Stimulated activated CD8-positive, alpha-beta memory T cell treated with anti-CD3 and anti-CD28 coated beads, Interleukin-12 subunit alpha, Interleukin-12 subunit beta, amount 100 ng/mL, for 4 hours (primary cell): ENCODE measurements around the gene PGS1.
"Not testable (repeated sequence)": the region's sequence is repeated elsewhere in the genome, so short reads cannot be mapped to it uniquely, and the experiment has no call there.

Experiments
- DNase-seq: peaks from one replicate; pipeline ENCODE4 v3.0.0-alpha.2; 2020; ENCODE audit warnings: low read depth

The PGS1 gene

GRCh38 chr17:78378225-78379130 lies at the start of gene PGS1:
Gene PGS1, plus strand, starts transcription at chr17:78378649. Its CDS starts 17 bp downstream, at chr17:78378666.
- DNase-seq, result peak; percentile 73

- DNase-seq, result no peak
Observed at GRCh38 chr17:78329263-78330059, 49.0 kb upstream of the PGS1 start.

DNA sequence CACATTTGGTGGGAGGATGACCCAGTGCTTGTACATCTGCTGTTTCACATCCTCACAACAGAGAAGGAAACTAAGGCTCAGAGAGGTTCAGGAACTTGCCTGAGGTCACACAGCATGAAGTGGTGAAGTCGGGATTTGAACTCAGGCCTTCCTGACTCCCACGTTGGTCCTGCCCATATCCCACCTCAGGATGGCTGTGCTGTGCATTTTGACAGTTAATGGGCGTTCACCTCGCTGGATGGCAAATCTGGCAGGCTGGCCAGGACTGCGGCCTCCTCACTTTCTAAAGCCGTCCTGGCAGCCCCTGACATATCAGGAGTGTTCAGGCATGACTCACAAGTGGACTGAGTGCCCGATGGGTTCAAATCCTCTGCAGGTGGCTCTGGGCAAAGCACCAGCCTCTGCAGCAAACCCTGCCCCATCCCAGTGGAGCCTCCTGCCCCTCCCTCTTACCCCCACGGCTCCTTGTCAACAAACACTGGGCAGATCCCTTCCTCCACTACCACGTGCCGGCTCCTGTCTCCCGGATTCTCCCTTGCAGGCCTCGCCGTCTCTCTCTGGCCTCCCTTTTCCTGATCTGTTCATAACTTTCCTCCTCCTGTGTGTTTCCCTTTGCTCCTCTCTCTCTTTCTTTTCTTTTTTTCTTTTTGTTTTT lies 47.8 kb upstream of the PGS1 start:
- DNase-seq, result no peak

GRCh38 chr17:78331355-78331754 lies 47.1 kb upstream of the PGS1 start:
- DNase-seq, result not testable (repeated sequence)

GRCh38 chr17:78332991-78333390 lies 45.5 kb upstream of the PGS1 start:
- DNase-seq, result no peak

DNA sequence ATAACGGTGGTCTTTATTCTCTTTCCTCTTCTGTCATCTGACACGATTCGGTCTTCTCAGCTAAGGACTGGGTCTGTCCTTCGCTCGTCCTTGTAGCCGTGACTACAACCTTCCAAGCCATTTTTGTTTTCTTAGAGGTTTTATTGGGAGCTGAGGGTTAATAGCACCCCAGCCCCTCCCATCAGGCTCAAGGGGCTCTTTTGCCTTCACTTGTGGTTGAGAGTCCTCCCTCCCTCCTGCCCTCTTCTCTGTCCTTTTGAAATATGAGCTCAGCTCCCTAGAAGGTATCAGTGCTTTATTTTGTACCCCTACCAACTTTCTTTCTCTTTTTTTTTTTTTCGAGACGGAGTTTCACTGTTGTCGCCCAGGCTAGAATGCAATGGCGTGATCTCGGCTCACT lies 43.2 kb upstream of the PGS1 start:
- DNase-seq, result no peak

- no peak for DNase-seq
Observed at GRCh38 chr17:78337244-78338109, 41.0 kb upstream of the PGS1 start.

- DNase-seq, result no peak
Observed at GRCh38 chr17:78338486-78339259, 39.8 kb upstream of the PGS1 start.

GRCh38 chr17:78340183-78340955 lies 38.1 kb upstream of the PGS1 start:
- DNase-seq, result no peak

DNA sequence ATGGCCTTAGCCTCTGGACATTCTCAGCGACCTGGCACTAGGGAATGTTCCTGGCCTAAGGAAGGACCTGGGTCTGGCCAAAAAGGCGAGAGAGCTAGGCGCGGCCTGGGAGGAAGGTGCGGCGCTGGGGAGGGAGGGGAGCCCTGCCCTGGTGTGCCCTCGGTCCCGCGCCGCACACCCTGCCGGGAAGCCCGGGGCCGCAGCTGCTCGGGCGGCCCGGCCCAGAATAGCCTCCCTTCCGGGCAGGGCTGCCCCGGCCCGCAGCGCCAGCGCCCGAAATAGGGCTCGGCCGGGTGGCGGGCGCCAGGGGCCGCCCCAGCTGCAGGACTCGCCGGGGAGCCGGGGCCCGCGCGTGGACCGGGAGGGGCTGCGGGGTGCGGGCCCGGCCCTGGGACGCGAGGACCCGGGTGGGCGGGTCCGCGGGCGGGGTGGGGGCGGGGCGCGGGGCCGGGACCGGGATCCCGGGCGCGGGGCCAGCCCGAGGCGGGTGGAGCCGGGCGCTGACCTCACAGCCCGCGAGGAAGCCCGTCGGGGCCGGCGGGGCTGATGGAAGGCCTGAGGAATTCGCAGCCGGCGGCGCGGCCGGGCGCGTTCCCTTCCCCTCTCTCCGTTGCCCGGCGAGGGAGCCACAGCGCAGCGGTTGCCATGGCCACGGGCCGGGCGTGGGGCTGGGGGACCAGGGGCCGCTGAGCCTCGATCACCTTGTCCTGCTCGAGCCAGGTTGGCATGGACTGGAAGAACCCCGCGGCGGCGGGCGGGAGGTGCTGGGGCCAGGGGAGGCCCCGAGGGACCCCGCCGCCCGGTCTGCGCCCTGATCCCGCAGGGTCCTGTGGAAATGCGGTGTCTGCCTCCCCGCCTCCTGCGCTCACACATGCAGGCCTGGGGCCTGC lies 36.6 kb upstream of the PGS1 start:
- no peak for DNase-seq

DNA sequence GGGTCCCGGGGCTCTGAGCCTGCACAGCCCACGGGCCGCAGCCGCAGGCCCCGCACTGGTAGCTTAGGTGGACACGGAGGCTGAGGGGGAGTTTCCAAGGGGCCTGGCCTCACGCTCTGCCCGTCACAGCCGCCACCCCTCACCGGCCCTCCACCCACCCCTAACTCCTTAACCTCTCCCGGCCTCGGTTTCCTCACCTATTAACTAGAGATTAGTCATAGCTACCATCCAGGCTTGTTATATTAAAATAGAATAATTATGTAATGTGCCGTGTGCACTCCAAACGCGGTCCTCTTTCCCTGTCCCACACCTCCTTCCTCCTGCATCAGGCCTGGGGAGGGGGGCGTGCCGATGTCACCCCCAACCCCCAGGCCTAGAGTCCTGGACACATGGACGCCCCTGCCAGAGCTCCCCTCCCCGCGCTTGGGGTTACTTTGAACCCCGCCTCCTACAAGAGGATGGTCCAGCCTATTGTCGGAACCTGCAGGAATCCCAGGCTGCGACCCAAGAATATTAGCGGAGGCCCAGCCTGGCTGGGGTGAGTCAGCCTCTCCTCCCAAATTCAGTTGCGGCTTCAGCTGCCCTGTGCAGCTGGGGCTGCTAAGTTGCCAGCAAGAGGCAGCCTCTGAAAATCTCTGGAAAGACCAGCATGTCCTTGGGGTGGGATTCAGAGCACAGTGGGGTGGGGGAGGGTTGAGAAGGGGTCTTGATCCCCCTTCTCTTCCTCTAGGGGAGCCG lies 35.8 kb upstream of the PGS1 start:
- DNase-seq, result no peak

GRCh38 chr17:78343187-78343542 lies 35.3 kb upstream of the PGS1 start:
- DNase-seq, result no peak

DNA sequence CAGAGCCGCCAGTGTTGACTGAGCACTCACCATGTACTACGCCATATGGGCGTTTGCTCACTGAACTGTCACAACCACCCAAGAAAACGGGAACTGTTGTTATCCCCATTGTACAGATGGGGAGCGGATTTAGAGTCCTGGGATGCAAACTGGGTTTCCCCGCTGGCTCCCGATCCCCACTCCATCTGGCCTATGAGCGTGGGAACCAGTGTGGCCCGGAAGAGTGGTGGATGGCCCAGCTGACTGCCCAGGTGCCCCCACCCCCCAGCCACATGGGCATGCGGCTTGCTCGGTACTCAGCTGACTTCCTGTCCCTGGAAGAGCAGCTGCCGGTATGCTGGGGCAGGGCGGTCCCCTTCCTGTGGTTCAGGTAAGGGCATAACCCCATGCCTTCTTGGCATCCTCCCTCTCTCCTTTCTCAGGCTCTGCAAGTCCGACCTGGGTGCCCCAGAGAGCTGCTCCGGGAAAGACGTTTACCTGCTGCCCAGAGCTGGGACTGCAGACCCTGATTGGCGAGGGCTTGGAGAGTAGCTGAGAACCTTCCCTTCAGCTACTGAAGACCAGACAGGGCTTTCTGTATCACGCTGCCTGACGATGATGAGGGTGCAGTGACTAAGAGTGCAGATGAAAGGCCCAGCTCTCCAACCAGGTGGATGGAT lies 34.8 kb upstream of the PGS1 start:
- peak; percentile 50 for DNase-seq

GRCh38 chr17:78344666-78345065 lies 33.8 kb upstream of the PGS1 start:
- DNase-seq, result no peak

DNA sequence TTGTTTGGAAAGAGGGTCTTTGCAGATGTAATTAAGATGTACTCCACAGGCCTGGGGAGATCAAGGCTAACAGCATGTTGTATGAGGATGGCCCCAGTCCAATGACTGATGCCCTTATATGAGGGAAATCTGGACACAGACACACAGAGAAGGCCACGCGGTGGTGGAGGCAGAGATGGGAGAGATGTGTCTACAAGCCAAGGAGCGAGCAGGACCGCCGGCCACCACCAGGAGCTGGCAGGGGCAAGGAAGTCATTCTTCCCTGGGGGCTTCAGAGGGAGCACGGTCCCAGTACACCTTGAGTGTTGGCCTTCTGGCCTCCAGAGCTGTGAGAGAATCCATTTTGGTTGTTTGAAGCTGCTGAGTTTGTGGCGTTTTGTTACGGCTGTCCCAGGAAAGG lies 33.3 kb upstream of the PGS1 start:
- no peak for DNase-seq

DNA sequence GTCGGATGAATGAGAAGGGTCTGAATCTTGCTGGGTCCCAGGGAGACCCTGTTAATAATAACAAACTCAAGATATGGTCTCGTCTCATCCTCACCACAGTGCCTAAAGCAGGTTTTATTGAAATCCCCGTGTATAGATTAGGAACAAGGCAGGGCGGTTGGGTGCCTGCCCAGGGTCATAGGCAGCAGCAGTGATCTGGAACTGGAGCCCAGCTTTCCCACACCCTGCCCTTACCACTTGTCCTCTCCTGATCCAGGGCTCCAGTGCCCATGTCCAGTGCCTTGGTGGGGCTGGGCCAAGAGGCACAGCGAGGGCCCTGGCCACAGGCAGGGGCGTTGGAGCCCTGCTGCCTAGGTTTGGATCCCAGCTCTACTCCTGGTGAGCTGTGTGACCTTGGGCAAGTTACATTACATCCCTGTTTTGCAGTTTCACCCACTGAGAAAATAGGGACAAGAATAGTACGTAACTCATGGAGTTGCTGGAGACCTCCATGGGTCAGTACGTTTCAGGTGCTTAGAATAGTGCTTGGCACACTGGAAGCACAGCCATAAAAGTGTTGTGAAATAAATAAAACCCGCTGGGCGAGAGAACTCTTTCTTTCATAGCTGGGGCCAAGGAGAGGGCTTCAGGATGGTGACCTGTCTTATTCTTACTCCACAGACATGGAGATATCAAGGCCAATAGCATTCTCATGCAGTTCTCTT lies 32.5 kb upstream of the PGS1 start:
- no peak for DNase-seq

- DNase-seq, result no peak
Observed at GRCh38 chr17:78346605-78347250, 31.7 kb upstream of the PGS1 start.
